Fibroblast of the conjunctiva (primary cell): ENCODE results near the gene ITPKA.

Experiments used
- DNase-seq: peaks from one replicate; pipeline ENCODE4 v3.0.0-alpha.2; 2010; ENCODE audit warnings: low read depth

The ITPKA gene

GRCh38 chr15:41511331-41511898 lies 17.7 kb downstream of the ITPKA start:
- DNase-seq: no peak

- DNase-seq: no peak
These were observed 18.3 kb downstream of the ITPKA start for GRCh38 chr15:41511899-41512369.

- DNase-seq: no peak
These were observed 18.9 kb downstream of the ITPKA start for GRCh38 chr15:41512512-41512939.

- no peak for DNase-seq
These were observed 19.3 kb downstream of the ITPKA start for GRCh38 chr15:41512940-41513505.

GRCh38 chr15:41513506-41514227 lies 20.0 kb downstream of the ITPKA start, which contains the start of gene LTK:
TSS of gene LTK (minus strand) at chr15:41513827. CDS start at chr15:41513709, 118 bp downstream.
- no peak for DNase-seq

- no peak for DNase-seq
These were observed 24.3 kb downstream of the ITPKA start for GRCh38 chr15:41517895-41518449.

- no peak for DNase-seq
These were observed 27.0 kb downstream of the ITPKA start for GRCh38 chr15:41520636-41521035.

- no peak for DNase-seq
These were observed 27.9 kb downstream of the ITPKA start for GRCh38 chr15:41521614-41522013.

- no peak for DNase-seq
These were observed 29.4 kb downstream of the ITPKA start for GRCh38 chr15:41523097-41523496.

GRCh38 chr15:41530363-41530956 lies 36.8 kb downstream of the ITPKA start:
- no peak for DNase-seq

GRCh38 chr15:41535544-41535943 lies 41.9 kb downstream of the ITPKA start:
- no peak for DNase-seq

- no peak for DNase-seq
These were observed 43.2 kb downstream of the ITPKA start for GRCh38 chr15:41536866-41537265.

- DNase-seq: no peak
These were observed 49.8 kb downstream of the ITPKA start for GRCh38 chr15:41543521-41543870.

GRCh38 chr15:41544650-41545015 lies 51.0 kb downstream of the ITPKA start:
- DNase-seq: no peak

- no peak for DNase-seq
These were observed 51.5 kb downstream of the ITPKA start for GRCh38 chr15:41545218-41545617.

GRCh38 chr15:41546851-41547786 lies 53.4 kb downstream of the ITPKA start:
- DNase-seq: no peak

- no peak for DNase-seq
These were observed 56.5 kb downstream of the ITPKA start for GRCh38 chr15:41550066-41550775.
